Mucosa of descending colon (tissue), 3 donors: ENCODE data around the gene LYZ. TPM values are rescaled to one million over a fixed set of nuclear protein-coding genes. Genes with fewer than 3 reads are reported as not detected.

ENCODE experiments used
- ATAC-seq: fragments of 200-7000 bp; cut with Tn5 transposase; one replicate; pipeline ENCODE4 v1.9.1; 2020; ENCODE audit warnings: mild to moderate bottlenecking, moderate library complexity
- DNase-seq, 3 donors: peaks; one replicate each; pipeline ENCODE4 v3.0.0-alpha.2; 2020
- H3K36me3 ChIP-seq: fragments of 200-600 bp; one replicate; pipeline ENCODE4 v1.8.0; 2021; ENCODE audit warnings: low read depth, mild to moderate bottlenecking
- H3K4me1 ChIP-seq: fragments of 200-600 bp; one replicate; pipeline ENCODE4 v1.8.0; 2021; ENCODE audit warnings: low read depth, mild to moderate bottlenecking
- H3K4me3 ChIP-seq: fragments of 200-600 bp; one replicate; pipeline ENCODE4 v1.8.0; 2021; ENCODE audit warnings: mild to moderate bottlenecking
- H3K9me3 ChIP-seq: fragments of 200-600 bp; one replicate; pipeline ENCODE4 v1.8.0; 2021; ENCODE audit warnings: mild to moderate bottlenecking
- CTCF ChIP-seq: fragments of 200-600 bp; IDR thresholded peaks from one replicate; pipeline ENCODE4 v1.8.0; 2022; ENCODE audit warnings: antibody characterized with exemption, mild to moderate bottlenecking
- intact Hi-C, 2 donors: fragments of 100-400 bp; cut with DNase I in 1 of 2; cut with micrococcal nuclease in 1 of 2; formaldehyde crosslinking; loops; one replicate each; pipeline versions ENCODE4 v1.11.0 to v1.11.1; 2022; cut with DNase I, micrococcal nuclease
- total RNA-seq, 3 donors: library from RNA; stranded (reverse); fragmentation: NEBNext Ultra II Directional in 2 of 3; extraction: Animal tissue kit (Norgen Biotek cat#: 25700) in 2 of 3; gene quantifications; one replicate each; pipeline versions ENCODE4 v1.2.1 to v1.2.4, GENCODE V29; 2021 to 2023
- donor health status: DM: no; HTN: no; CAD: no; lungs with moderate emphysema.
- donor health status: DM: no; HTN: no; CAD: no.
- donor health status: DM: no; HTN: yes; CAD: no.

Gene LYZ
- total RNA-seq, 3 donors from 2014 or later, result 47.7 to 118 (median 55.2) TPM

GRCh38 chr12:69368171-69368570, 20.0 kb downstream of the LYZ start:
- Histone ChIP-seq H3K9me3 (no peaks in the 10 kb centered on the region), H3K4me1 (no peaks in the 10 kb centered on the region), H3K4me3 (no peak overlapping the region), H3K36me3 (no peaks in the 10 kb centered on the region)
- ATAC-seq, result no peak
- intact Hi-C loops, result no loop called here
- TF ChIP-seq CTCF, result no peak
- DNase-seq, result no peak

- no peak for DNase-seq
- no peaks in the 10 kb centered on the region for H3K36me3 ChIP-seq
- TF ChIP-seq CTCF, result no peak
- no peaks in the 10 kb centered on the region for H3K9me3 ChIP-seq
- H3K4me3 ChIP-seq, result no peak overlapping the region
- intact Hi-C loops, result no loop called here
- ATAC-seq, result no peak
- H3K4me1 ChIP-seq, result no peaks in the 10 kb centered on the region
Measured at GRCh38 chr12:69383074-69383473, 34.9 kb downstream of the LYZ start.

- TF ChIP-seq CTCF, result no peak
- Histone ChIP-seq H3K4me1 (no peaks in the 10 kb centered on the region), H3K4me3 (no peak overlapping the region), H3K9me3 (no peaks in the 10 kb centered on the region), H3K36me3 (no peaks in the 10 kb centered on the region)
- intact Hi-C loops, result no loop called here
- ATAC-seq (no peak), DNase-seq (no peak)
Measured at GRCh38 chr12:69385038-69385437, 36.9 kb downstream of the LYZ start.

GRCh38 chr12:69386921-69387320, 38.7 kb downstream of the LYZ start:
- TF ChIP-seq CTCF, result no peak
- no peaks in the 10 kb centered on the region for H3K4me1 ChIP-seq
- no peak overlapping the region for H3K4me3 ChIP-seq

GRCh38 chr12:69388371-69388770, 40.2 kb downstream of the LYZ start:
- TF ChIP-seq CTCF, result no peak
- intact Hi-C loops, result no loop called here
- H3K36me3 ChIP-seq, result no peaks in the 10 kb centered on the region
- no peak for DNase-seq
- no peak for ATAC-seq
- H3K4me3 ChIP-seq, result no peak overlapping the region
- H3K4me1 ChIP-seq, result no peaks in the 10 kb centered on the region
- no peaks in the 10 kb centered on the region for H3K9me3 ChIP-seq

More at GRCh38 chr12:69386921-69387320, 38.7 kb downstream of the LYZ start:
- ATAC-seq (no peak), DNase-seq (no peak)
- H3K36me3 ChIP-seq, result no peaks in the 10 kb centered on the region
- intact Hi-C loops, result no loop called here
- H3K9me3 ChIP-seq, result no peaks in the 10 kb centered on the region

- Histone ChIP-seq H3K4me3 (no peak overlapping the region), H3K4me1 (no peaks in the 10 kb centered on the region), H3K36me3 (no peaks in the 10 kb centered on the region), H3K9me3 (no peaks in the 10 kb centered on the region)
- ATAC-seq, result no peak
- DNase-seq, result no peak
- intact Hi-C loops, result no loop called here
- TF ChIP-seq CTCF, result no peak
Measured at GRCh38 chr12:69389831-69390230, 41.6 kb downstream of the LYZ start.
